ENCODE measurements around the gene EPHB1. TPM values are rescaled to one million over a fixed set of nuclear protein-coding genes. Genes with fewer than 3 reads are reported as not detected.
"Not testable (repeated sequence)": the region's sequence is repeated elsewhere in the genome, so short reads cannot be mapped to it uniquely, and the experiment has no call there.

Gene EPHB1
- total RNA-seq, 3 donors from 2014 or later = 1.8 to 5.9 (median 3.4) TPM

GRCh38 chr3:135100366-135100765, 305.3 kb downstream of the EPHB1 start:
- DNase-seq (ENCODE audit: low spot score in 2 of 2) = no peak
- TF ChIP-seq POLR2AphosphoS5 (IDR thresholded peaks at IDR 0.05) = no peak
- no peak for TF ChIP-seq CTCF (IDR thresholded peaks at IDR 0.05)
- TF ChIP-seq POLR2A (IDR thresholded peaks at IDR 0.05) = no peak
- Histone ChIP-seq H3K27me3 (no peaks in the 10 kb centered on the region), H3K4me1 (no peaks in the 10 kb centered on the region), H3K27ac (no peak overlapping the region), H3K4me3 (no peak overlapping the region), H3K9me3 (no peaks in the 10 kb centered on the region), H3K36me3 (no peaks in the 10 kb centered on the region)
- intact Hi-C loops (cut with DNase I; ENCODE audit: low total_unique reads) = no loop called here

- Histone ChIP-seq H3K4me3 (no peak overlapping the region), H3K27me3 (no peaks in the 10 kb centered on the region), H3K4me1 (no peaks in the 10 kb centered on the region), H3K9me3 (no peaks in the 10 kb centered on the region), H3K27ac (no peak overlapping the region), H3K36me3 (no peaks in the 10 kb centered on the region)
- intact Hi-C loops (cut with DNase I; ENCODE audit: low total_unique reads) = no loop called here
- DNase-seq (ENCODE audit: low spot score in 2 of 2) = no peak
- TF ChIP-seq POLR2AphosphoS5 (IDR thresholded peaks at IDR 0.05) = no peak
- no peak for TF ChIP-seq POLR2A (IDR thresholded peaks at IDR 0.05)
- no peak for TF ChIP-seq CTCF (IDR thresholded peaks at IDR 0.05)
Observed at GRCh38 chr3:135103917-135104316, 308.9 kb downstream of the EPHB1 start.

- Histone ChIP-seq H3K9me3 (no peaks in the 10 kb centered on the region), H3K36me3 (no peaks in the 10 kb centered on the region), H3K27ac (no peak overlapping the region), H3K4me3 (no peak overlapping the region), H3K27me3 (no peaks in the 10 kb centered on the region), H3K4me1 (no peaks in the 10 kb centered on the region)
- TF ChIP-seq POLR2A (IDR thresholded peaks at IDR 0.05) (no peak), CTCF (IDR thresholded peaks at IDR 0.05) (no peak), POLR2AphosphoS5 (IDR thresholded peaks at IDR 0.05) (no peak)
- DNase-seq (ENCODE audit: low spot score in 2 of 2) = no peak
- intact Hi-C loops (cut with DNase I; ENCODE audit: low total_unique reads) = no loop called here
Observed at GRCh38 chr3:135106445-135106844, 311.4 kb downstream of the EPHB1 start.

GRCh38 chr3:135107043-135107442, 312.0 kb downstream of the EPHB1 start:
- no peak overlapping the region for H3K4me3 ChIP-seq
- H3K4me1 ChIP-seq = no peaks in the 10 kb centered on the region
- intact Hi-C loops (cut with DNase I; ENCODE audit: low total_unique reads) = no loop called here
- DNase-seq (ENCODE audit: low spot score in 2 of 2) = no peak
- H3K9me3 ChIP-seq = no peaks in the 10 kb centered on the region
- H3K27ac ChIP-seq = no peak overlapping the region
- TF ChIP-seq CTCF (IDR thresholded peaks at IDR 0.05) (no peak), POLR2AphosphoS5 (IDR thresholded peaks at IDR 0.05) (no peak), POLR2A (IDR thresholded peaks at IDR 0.05) (no peak)
- H3K27me3 ChIP-seq = no peaks in the 10 kb centered on the region
- no peaks in the 10 kb centered on the region for H3K36me3 ChIP-seq

GRCh38 chr3:135109681-135110080, 314.6 kb downstream of the EPHB1 start:
- TF ChIP-seq POLR2A (IDR thresholded peaks at IDR 0.05) = no peak
- TF ChIP-seq POLR2AphosphoS5 (IDR thresholded peaks at IDR 0.05) = no peak
- TF ChIP-seq CTCF (IDR thresholded peaks at IDR 0.05) = no peak
- H3K4me1 ChIP-seq = no peaks in the 10 kb centered on the region

GRCh38 chr3:135114551-135114950, 319.5 kb downstream of the EPHB1 start:
- H3K9me3 ChIP-seq; H3K36me3 ChIP-seq; H3K27me3 ChIP-seq; DNase-seq (ENCODE audit: low spot score in 2 of 2); H3K4me3 ChIP-seq; H3K4me1 ChIP-seq; H3K27ac ChIP-seq; intact Hi-C loops (cut with DNase I; ENCODE audit: low total_unique reads): not testable (repeated sequence)

More at GRCh38 chr3:135109681-135110080, 314.6 kb downstream of the EPHB1 start:
- Histone ChIP-seq H3K4me3 (no peak overlapping the region), H3K27ac (no peak overlapping the region), H3K9me3 (no peaks in the 10 kb centered on the region), H3K36me3 (no peaks in the 10 kb centered on the region), H3K27me3 (no peaks in the 10 kb centered on the region)
- no peak for DNase-seq (ENCODE audit: low spot score in 2 of 2)
- intact Hi-C loops (cut with DNase I; ENCODE audit: low total_unique reads) = no loop called here
